ENCODE measurements around the gene DRICH1.
"Not testable (repeated sequence)": the region's sequence is repeated elsewhere in the genome, so short reads cannot be mapped to it uniquely, and the experiment has no call there.

DRICH1 gene

GRCh38 chr22:23635291-23635690, 3.2 kb upstream of the DRICH1 start:
- H3K14ac ChIP-seq (ENCODE audit: low read length); H3K27me3 ChIP-seq (ENCODE audit: insufficient read depth, low read length); H3K79me2 ChIP-seq (ENCODE audit: control insufficient read depth, insufficient read depth, low read length, poor library complexity); H3K4ac ChIP-seq (ENCODE audit: low read depth, low read length); H3K27ac ChIP-seq (ENCODE audit: low read depth, low read length); H3K18ac ChIP-seq (ENCODE audit: low read length); H2BK120ac ChIP-seq (ENCODE audit: insufficient read depth, low read length, poor library complexity); H3K4me3 ChIP-seq (ENCODE audit: low read depth, low read length); H2BK12ac ChIP-seq (ENCODE audit: low read length); H3K9ac ChIP-seq (ENCODE audit: low read length); H3K79me1 ChIP-seq (ENCODE audit: low read length); H3K4me1 ChIP-seq (ENCODE audit: control insufficient read depth in 1 of 2, insufficient read depth in 2 of 2, low read length in 2 of 2); H4K91ac ChIP-seq (ENCODE audit: low read depth, low read length); H2AFZ ChIP-seq (ENCODE audit: insufficient read depth, low read length, poor library complexity); H2BK5ac ChIP-seq (ENCODE audit: low read depth, low read length, poor library complexity); H3K36me3 ChIP-seq (ENCODE audit: control insufficient read depth in 1 of 2, insufficient read depth in 2 of 2, low read length in 2 of 2); H3K9me3 ChIP-seq (ENCODE audit: insufficient read depth, low read depth, low read length); H2AK5ac ChIP-seq (ENCODE audit: low read length); DNase-seq; H3K4me2 ChIP-seq (ENCODE audit: low read length); H3K23ac ChIP-seq (ENCODE audit: low read length); H4K12ac ChIP-seq (ENCODE audit: low read depth, low read length); H4K8ac ChIP-seq (ENCODE audit: low read depth, low read length): not testable (repeated sequence)
- WGBS (ENCODE audit: extremely low coverage, insufficient coverage, insufficient read length) = no CpG with 5 or more reads among the region's 8 CpGs

- not testable (repeated sequence) for H3K27me3 ChIP-seq (ENCODE audit: insufficient read depth, low read length); H3K4me3 ChIP-seq (ENCODE audit: low read depth, low read length); H3K79me2 ChIP-seq (ENCODE audit: control insufficient read depth, insufficient read depth, low read length, poor library complexity); H4K91ac ChIP-seq (ENCODE audit: low read depth, low read length); H2AK5ac ChIP-seq (ENCODE audit: low read length); H2BK5ac ChIP-seq (ENCODE audit: low read depth, low read length, poor library complexity); H3K36me3 ChIP-seq (ENCODE audit: control insufficient read depth in 1 of 2, insufficient read depth in 2 of 2, low read length in 2 of 2); H3K79me1 ChIP-seq (ENCODE audit: low read length); H3K4me2 ChIP-seq (ENCODE audit: low read length); H2BK12ac ChIP-seq (ENCODE audit: low read length); H3K23ac ChIP-seq (ENCODE audit: low read length); H3K9me3 ChIP-seq (ENCODE audit: insufficient read depth, low read depth, low read length); H3K4ac ChIP-seq (ENCODE audit: low read depth, low read length); H3K14ac ChIP-seq (ENCODE audit: low read length); H4K8ac ChIP-seq (ENCODE audit: low read depth, low read length); H3K27ac ChIP-seq (ENCODE audit: low read depth, low read length); H3K4me1 ChIP-seq (ENCODE audit: control insufficient read depth in 1 of 2, insufficient read depth in 2 of 2, low read length in 2 of 2); H3K18ac ChIP-seq (ENCODE audit: low read length); H3K9ac ChIP-seq (ENCODE audit: low read length); H2AFZ ChIP-seq (ENCODE audit: insufficient read depth, low read length, poor library complexity); H2BK120ac ChIP-seq (ENCODE audit: insufficient read depth, low read length, poor library complexity); H4K12ac ChIP-seq (ENCODE audit: low read depth, low read length)
- peak in 1 of 2 donors; percentile 68 for DNase-seq
- no CpG with 5 or more reads among the region's 6 CpGs for WGBS (ENCODE audit: extremely low coverage, insufficient coverage, insufficient read length)
Measured at GRCh38 chr22:23628056-23628743, 3.9 kb downstream of the DRICH1 start.

GRCh38 chr22:23627401-23628055, 4.6 kb downstream of the DRICH1 start:
- no CpG with 5 or more reads among the region's 3 CpGs for WGBS (ENCODE audit: extremely low coverage, insufficient coverage, insufficient read length)
- not testable (repeated sequence) for H4K91ac ChIP-seq (ENCODE audit: low read depth, low read length); H3K4me2 ChIP-seq (ENCODE audit: low read length); H2AFZ ChIP-seq (ENCODE audit: insufficient read depth, low read length, poor library complexity); H2AK5ac ChIP-seq (ENCODE audit: low read length); H3K14ac ChIP-seq (ENCODE audit: low read length); H3K9me3 ChIP-seq (ENCODE audit: insufficient read depth, low read depth, low read length); H3K79me2 ChIP-seq (ENCODE audit: control insufficient read depth, insufficient read depth, low read length, poor library complexity); H3K4me3 ChIP-seq (ENCODE audit: low read depth, low read length); H3K4ac ChIP-seq (ENCODE audit: low read depth, low read length); H3K9ac ChIP-seq (ENCODE audit: low read length); H4K12ac ChIP-seq (ENCODE audit: low read depth, low read length); H3K27ac ChIP-seq (ENCODE audit: low read depth, low read length); H2BK12ac ChIP-seq (ENCODE audit: low read length); H3K27me3 ChIP-seq (ENCODE audit: insufficient read depth, low read length); H2BK5ac ChIP-seq (ENCODE audit: low read depth, low read length, poor library complexity); H3K23ac ChIP-seq (ENCODE audit: low read length); H3K18ac ChIP-seq (ENCODE audit: low read length); H3K4me1 ChIP-seq (ENCODE audit: control insufficient read depth in 1 of 2, insufficient read depth in 2 of 2, low read length in 2 of 2); H3K36me3 ChIP-seq (ENCODE audit: control insufficient read depth in 1 of 2, insufficient read depth in 2 of 2, low read length in 2 of 2); H4K8ac ChIP-seq (ENCODE audit: low read depth, low read length); H3K79me1 ChIP-seq (ENCODE audit: low read length); H2BK120ac ChIP-seq (ENCODE audit: insufficient read depth, low read length, poor library complexity)
- peak in 1 of 2 donors; percentile 55 for DNase-seq

GRCh38 chr22:23626286-23626975, 5.7 kb downstream of the DRICH1 start:
- no peak overlapping the region for H2AFZ ChIP-seq (ENCODE audit: insufficient read depth, low read length, poor library complexity)
- no peak overlapping the region for H3K4me3 ChIP-seq (ENCODE audit: low read depth, low read length)
- H2BK12ac ChIP-seq (ENCODE audit: low read length) = no peak overlapping the region
- no CpG with 5 or more reads among the region's 2 CpGs for WGBS (ENCODE audit: extremely low coverage, insufficient coverage, insufficient read length)
- H3K79me1 ChIP-seq (ENCODE audit: low read length) = no peaks in the 10 kb centered on the region
- H3K4ac ChIP-seq (ENCODE audit: low read depth, low read length) = no peak overlapping the region
- H2AK5ac ChIP-seq (ENCODE audit: low read length) = no peak overlapping the region
- no peak overlapping the region for H3K23ac ChIP-seq (ENCODE audit: low read length)
- H4K91ac ChIP-seq (ENCODE audit: low read depth, low read length) = no peak overlapping the region
- H3K27ac ChIP-seq (ENCODE audit: low read depth, low read length) = no peak overlapping the region
- no peak overlapping the region for H3K18ac ChIP-seq (ENCODE audit: low read length)
- no peaks in the 10 kb centered on the region for H3K79me2 ChIP-seq (ENCODE audit: control insufficient read depth, insufficient read depth, low read length, poor library complexity)
- H2BK5ac ChIP-seq (ENCODE audit: low read depth, low read length, poor library complexity) = no peak overlapping the region
- H3K9ac ChIP-seq (ENCODE audit: low read length) = no peak overlapping the region
- no peaks in the 10 kb centered on the region for H3K27me3 ChIP-seq (ENCODE audit: insufficient read depth, low read length)
- no peak overlapping the region for H4K8ac ChIP-seq (ENCODE audit: low read depth, low read length)
- H4K12ac ChIP-seq (ENCODE audit: low read depth, low read length) = no peak overlapping the region
- no peaks in the 10 kb centered on the region for H3K36me3 ChIP-seq (ENCODE audit: control insufficient read depth in 1 of 2, insufficient read depth in 2 of 2, low read length in 2 of 2)
- no peak overlapping the region for H2BK120ac ChIP-seq (ENCODE audit: insufficient read depth, low read length, poor library complexity)
- H3K14ac ChIP-seq (ENCODE audit: low read length) = no peak overlapping the region
- H3K4me2 ChIP-seq (ENCODE audit: low read length) = no peak overlapping the region
- peaks cover 6 to 13% of the 10 kb centered on the region in 2 experiments for H3K4me1 ChIP-seq (ENCODE audit: control insufficient read depth in 1 of 2, insufficient read depth in 2 of 2, low read length in 2 of 2)
- DNase-seq = peak; percentile 51 to 71
- H3K9me3 ChIP-seq (ENCODE audit: insufficient read depth, low read depth, low read length) = no peaks in the 10 kb centered on the region
